Right lung (tissue), 5 donors: ENCODE results near the gene SLC39A6. TPM values are rescaled to one million over a fixed set of nuclear protein-coding genes. Genes with fewer than 3 reads are reported as not detected.
A peak's percentile ranks its signal among the peaks of the same experiment; 100 is the strongest.
"Not testable (repeated sequence)": the region's sequence is repeated elsewhere in the genome, so short reads cannot be mapped to it uniquely, and the experiment has no call there.

ENCODE experiments used
- DNase-seq, 2 donors: peaks; one replicate each; pipeline ENCODE4 v3.0.0-alpha.2; 2013
- polyA plus RNA-seq, 5 donors: library from polyadenylated mRNA; unstranded; fragments of 120-200 nt; gene quantifications; one replicate each; pipeline versions ENCODE4 v1.2.1 to v1.2.3, GENCODE V29; 2013; ENCODE audit warnings: inconsistent platforms in 1 of 5, low replicate concordance in 1 of 5; ENCODE audit not compliant: insufficient read length in 5 of 5, insufficient read depth in 1 of 5

SLC39A6 gene
- polyA plus RNA-seq, 5 donors: 41.3 to 62.4 (median 58.8) TPM

- no peak for DNase-seq
Measured at GRCh38 chr18:36143391-36143790, 14.3 kb upstream of the SLC39A6 start.

DNA sequence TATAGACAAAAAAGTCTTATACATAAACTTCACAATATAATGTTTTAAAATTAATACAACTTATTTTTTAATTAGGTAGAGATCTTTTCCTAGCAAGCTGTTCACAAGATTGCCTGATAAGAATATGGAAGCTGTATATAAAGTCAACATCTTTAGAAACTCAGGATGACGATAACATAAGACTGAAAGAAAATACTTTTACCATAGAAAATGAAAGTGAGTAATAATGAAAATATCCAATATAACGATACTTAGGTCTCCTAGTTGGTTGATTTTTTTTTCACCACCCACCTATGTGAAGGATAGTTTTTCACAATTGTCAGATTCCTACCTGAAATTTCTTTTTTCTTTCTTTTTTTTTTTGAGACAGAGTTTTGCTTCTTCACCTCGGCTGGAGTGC, 13.6 kb upstream of the SLC39A6 start:
- DNase-seq: no peak

DNA sequence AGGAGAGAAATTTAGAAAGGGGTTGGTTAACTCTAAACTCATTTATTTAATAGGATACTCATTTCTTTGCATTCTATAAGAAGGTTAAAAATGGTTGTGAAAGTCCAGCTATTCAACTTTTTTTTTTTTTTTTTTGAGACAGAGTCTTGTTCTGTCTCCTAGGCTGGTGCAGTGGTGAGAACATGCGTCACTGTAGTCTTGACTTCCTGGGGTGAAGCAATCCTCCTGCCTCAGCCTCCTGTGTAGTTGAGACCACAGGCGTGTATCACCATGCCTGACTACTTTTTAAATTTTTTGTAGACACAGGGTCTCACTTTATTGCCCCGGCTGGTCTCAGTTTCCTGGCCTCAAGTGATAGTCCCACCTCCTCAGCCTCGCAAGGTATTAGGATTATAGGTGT, 12.4 kb upstream of the SLC39A6 start:
- DNase-seq: no peak

GRCh38 chr18:36139245-36139644, 10.1 kb upstream of the SLC39A6 start:
- no peak for DNase-seq

- DNase-seq: no peak
Measured at GRCh38 chr18:36135264-36135663, 6.1 kb upstream of the SLC39A6 start.

DNA sequence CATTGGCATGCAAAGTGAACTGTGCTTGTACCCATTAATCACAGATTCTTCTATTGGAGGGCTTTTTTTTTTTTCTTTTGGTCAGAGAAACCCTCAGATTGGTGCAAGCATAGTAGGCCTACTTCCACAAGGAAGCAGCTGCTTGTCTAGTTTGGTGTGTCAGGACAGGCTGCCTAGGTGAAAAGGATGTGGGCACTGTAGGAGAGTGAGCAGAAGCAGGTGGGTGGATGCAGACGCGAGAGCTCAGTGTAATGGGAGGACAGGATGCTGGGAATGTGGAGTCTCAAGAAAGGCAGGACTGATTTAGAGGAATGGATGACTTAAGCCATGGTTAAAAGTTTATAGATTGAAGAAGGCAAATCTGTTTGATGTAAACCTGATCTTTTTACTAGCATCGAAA, 3.6 kb upstream of the SLC39A6 start:
- DNase-seq: no peak

GRCh38 chr18:36131692-36132483, 2.7 kb upstream of the SLC39A6 start:
- no peak for DNase-seq

- no peak for DNase-seq
Measured at GRCh38 chr18:36130883-36131653, 1.9 kb upstream of the SLC39A6 start.

GRCh38 chr18:36130039-36130831, 1.1 kb upstream of the SLC39A6 start:
- DNase-seq: no peak

DNA sequence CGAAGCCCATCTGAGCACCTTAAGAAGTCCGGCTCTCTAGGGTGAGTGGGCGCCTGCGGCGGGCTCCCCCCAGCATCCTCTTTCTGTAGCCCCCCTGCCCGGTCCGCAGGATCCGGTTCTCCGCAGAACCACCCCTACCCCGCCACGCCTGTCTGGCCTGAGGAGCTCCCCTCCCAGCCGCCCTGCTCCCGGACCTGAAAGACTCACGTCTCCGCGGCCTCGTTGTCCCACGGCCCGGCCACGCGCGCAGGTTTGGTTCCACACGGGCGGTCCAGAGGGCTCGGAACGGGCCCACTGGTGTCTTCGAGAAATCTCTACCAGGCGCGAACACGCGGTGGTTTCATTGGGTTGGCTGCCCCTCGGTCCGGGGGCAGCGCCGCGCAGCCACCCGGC, 237 bp downstream of the SLC39A6 start:
- DNase-seq: no peak

DNA sequence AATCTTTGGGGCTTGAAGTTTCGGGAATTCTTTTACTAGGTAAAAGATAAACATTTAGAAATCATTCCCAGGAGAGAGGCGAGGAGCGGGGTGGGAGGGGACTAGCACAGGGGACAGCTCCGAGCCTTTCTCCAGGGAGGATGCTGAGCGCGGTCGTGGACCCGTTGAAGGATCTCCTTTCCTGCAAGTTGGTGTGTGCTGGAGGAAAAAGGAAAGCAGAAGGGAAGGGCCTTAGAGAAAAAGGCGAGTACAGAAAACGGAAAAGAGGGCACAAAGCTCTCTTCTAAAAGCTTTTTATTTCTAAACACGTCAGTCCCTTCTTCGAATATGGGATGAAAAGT, 640 bp downstream of the SLC39A6 start:
- DNase-seq: peak in 1 of 2 donors; percentile 17

DNA sequence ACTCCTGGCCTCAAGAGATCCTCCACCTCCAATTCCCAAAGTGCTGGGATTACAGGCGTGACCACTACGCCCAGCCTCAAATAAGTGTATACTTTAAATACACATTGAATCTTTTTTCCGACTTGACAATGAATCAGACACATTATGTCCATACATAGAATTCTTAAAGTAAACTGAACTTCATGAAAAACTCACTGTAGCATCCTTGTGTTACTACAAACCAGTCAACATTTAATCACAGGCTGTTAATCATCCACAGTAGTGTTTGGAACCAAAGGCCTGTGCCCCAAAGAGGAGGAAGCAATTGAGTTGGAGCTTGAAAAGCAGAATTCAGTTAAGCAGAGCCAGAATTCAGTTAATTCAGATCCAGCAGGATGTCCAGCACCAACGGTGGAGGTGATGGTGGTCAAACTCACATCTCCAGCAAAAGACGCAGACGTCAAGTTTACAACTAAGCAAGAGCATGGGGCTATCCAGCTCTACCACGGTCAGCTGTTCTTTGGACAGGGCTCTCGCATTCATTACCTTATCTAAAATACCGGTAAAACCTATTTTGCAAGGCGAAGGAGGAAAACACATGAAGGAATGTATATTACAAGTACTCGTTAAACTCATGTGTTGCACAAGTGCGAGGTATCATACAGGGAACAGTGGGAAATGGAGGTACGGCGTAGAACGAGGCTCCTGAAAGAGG, 1.2 kb downstream of the SLC39A6 start:
- DNase-seq: peak; percentile 10 to 15

DNA sequence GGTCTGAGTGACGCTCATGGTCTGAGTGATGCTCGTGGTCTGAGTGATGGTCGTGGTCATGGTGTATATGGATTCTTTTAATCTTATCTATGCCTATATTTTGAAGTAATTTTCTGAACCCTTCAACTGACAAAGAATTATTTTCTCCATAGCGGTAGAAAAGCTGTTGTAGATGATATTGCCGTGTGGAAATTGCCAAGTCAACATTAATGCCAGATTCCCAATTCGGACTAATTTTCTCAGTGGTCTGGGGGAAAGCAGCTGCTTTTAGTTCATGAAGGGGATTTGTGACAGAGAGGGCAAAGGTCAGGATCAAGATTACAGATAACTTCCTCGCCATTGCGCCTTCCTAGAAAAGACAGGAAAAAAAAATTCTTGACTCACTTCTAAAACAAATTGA, 2.5 kb downstream of the SLC39A6 start:
- no peak for DNase-seq

DNA sequence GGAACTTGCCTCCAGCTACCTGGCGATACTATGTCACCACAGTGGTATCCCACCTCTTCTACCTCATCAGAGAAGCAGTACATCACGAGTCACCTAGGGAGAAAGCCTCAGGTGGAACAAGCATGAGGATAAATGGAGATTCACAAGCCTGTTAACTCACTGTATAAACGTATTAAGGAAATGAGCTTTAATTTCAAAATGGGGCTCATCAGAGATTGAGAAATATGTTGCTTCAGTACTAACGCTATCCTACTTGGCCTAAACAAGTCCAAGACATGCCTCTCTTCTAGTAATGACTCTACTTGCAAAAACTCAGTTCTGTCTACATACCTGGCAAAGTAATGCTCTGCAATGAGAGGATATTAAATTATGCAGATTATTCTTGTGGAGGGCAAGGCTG, 4.3 kb downstream of the SLC39A6 start:
- DNase-seq: no peak

GRCh38 chr18:36120297-36120696, 8.8 kb downstream of the SLC39A6 start:
- no peak for DNase-seq

GRCh38 chr18:36116771-36117170, 12.4 kb downstream of the SLC39A6 start:
- DNase-seq: not testable (repeated sequence)

DNA sequence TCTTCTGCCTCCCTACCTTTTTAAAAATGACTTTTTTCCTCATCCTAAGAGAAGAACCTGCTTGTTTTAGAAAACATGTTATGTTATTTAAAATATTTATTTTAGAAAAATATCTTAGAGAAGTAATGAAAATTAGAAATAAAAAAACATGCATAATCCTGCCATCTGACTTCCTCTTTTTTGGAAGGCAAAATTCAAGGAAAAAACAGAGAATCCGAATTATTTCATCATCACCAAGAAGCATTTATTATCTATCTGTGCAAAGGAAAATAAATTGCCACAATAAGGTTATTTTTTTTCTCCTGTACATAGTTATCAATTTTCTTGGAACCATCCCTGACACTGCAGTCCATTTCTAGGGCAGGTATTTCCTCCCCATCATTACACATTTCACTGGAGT, 14.4 kb downstream of the SLC39A6 start:
- no peak for DNase-seq

- no peak for DNase-seq
Measured at GRCh38 chr18:36114251-36114650, 14.9 kb downstream of the SLC39A6 start.

DNA sequence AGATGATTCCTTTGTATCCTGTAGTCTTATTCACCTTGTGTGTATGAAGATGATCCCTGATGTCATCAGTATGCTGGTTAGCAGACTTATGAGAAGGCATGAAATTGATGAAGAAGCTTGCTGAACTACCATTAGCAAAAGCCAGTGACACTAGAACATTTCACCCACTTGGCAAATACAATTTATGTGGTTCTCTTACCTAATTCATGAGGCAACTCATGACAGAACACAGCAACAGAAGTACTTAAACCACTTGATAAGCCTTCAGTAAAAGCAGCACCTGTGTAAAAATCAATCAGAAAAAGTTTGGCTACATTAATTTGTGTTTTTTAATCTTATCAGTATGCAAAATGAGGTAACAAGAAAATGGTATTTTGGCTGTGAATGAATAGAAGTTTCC, 16.8 kb downstream of the SLC39A6 start:
- no peak for DNase-seq

GRCh38 chr18:36109737-36110136, 19.4 kb downstream of the SLC39A6 start:
- DNase-seq: no peak

DNA sequence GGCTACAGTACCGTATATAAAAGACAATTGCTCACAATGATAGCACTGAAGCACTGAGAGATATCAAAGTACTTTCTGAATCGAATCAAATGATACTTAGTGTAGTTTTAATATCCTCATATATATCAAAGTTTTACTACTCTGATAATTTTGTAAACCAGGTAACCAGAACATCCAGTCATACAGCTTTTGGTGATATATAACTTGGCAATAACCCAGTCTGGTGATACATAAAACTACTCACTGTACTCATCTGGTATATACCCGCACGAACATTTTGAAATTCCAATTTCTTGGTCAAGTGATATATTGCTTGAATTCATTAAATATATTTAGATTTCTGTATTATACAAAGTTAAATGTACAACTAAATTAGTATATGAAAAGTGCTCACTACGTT, 20.5 kb downstream of the SLC39A6 start:
- no peak for DNase-seq

DNA sequence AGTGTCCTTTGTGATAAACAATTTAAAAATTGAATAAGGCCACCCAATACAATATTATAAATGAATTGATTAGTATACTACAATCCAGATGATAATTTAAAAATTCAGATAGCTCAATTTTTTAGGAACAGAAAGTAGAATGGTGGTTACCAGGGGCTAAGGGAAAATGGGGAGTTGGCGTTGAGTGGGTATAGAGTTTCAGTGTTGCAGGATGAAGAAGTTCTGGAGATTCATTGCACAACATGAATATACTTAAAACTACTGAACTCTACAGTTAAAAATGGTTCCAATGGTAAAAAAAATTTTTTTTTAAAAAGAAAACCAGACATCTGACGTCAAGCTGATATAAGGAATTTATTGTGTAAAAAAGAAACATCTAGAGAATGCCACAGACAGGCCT, 20.9 kb downstream of the SLC39A6 start:
- DNase-seq: no peak
